Activated naive CD4-positive, alpha-beta T cell treated with anti-CD3 and anti-CD28 coated beads, Interleukin-2, amount 50 U/mL, for 72 hours (primary cell): ENCODE measurements around the gene ARMC3. TPM values are rescaled to one million over a fixed set of nuclear protein-coding genes. Genes with fewer than 3 reads are reported as not detected.
"Not testable (repeated sequence)": the region's sequence is repeated elsewhere in the genome, so short reads cannot be mapped to it uniquely, and the experiment has no call there.

Experiments
- ATAC-seq, 2 donors: fragments of 150-1000 bp; cut with Tn5 transposase; 2 replicates each; pipeline ENCODE4 v1.10.0; 2021; ENCODE audit warnings: mild to moderate bottlenecking in 2 of 2, moderate library complexity in 2 of 2
- DNase-seq, 2 donors: peaks; one replicate each; pipeline ENCODE4 v3.0.0; 2021 to 2022; ENCODE audit warnings: low spot score in 2 of 2
- H3K27ac Mint-ChIP-seq, 2 donors: one replicate each; pipeline ENCODE4 v1.8.0; 2022; ENCODE audit warnings: mild to moderate bottlenecking in 2 of 2, mixed read lengths in 2 of 2
- H3K36me3 Mint-ChIP-seq, 2 donors: one replicate each; pipeline ENCODE4 v1.8.0; 2022; ENCODE audit warnings: mixed read lengths in 2 of 2
- H3K9me3 Mint-ChIP-seq, 2 donors: one replicate each; pipeline ENCODE4 v1.8.0; 2022; ENCODE audit warnings: mixed read lengths in 2 of 2
- total RNA-seq, 2 donors: library from RNA; stranded (reverse); gene quantifications; one replicate each; pipeline ENCODE4 v1.2.3, GENCODE V29; 2022

Gene ARMC3
- total RNA-seq, 2 donors from 2014 or later = not detected

GRCh38 chr10:22911889-22912762, 15.7 kb upstream of the ARMC3 start:
- Mint-ChIP-seq H3K36me3 (peaks cover 24 to 29% of the 10 kb centered on the region in 2 donors), H3K27ac (no peak overlapping the region), H3K9me3 (peaks cover 27% of the 10 kb centered on the region in 2 donors)
- no peak for ATAC-seq
- DNase-seq = no peak

- H3K36me3 Mint-ChIP-seq = peaks cover 18 to 23% of the 10 kb centered on the region in 2 donors
- H3K9me3 Mint-ChIP-seq = peaks cover 19 to 22% of the 10 kb centered on the region in 2 donors
- no peak for DNase-seq
- no peak overlapping the region for H3K27ac Mint-ChIP-seq
- no peak for ATAC-seq
Observed at GRCh38 chr10:22912763-22913384, 15.0 kb upstream of the ARMC3 start.

GRCh38 chr10:22913474-22914092, 14.3 kb upstream of the ARMC3 start:
- ATAC-seq (peak in 1 of 2 donors; percentile 40), DNase-seq (no peak)
- Mint-ChIP-seq H3K27ac (no peak overlapping the region), H3K9me3 (peaks cover 16 to 17% of the 10 kb centered on the region in 2 donors), H3K36me3 (peaks cover 13 to 19% of the 10 kb centered on the region in 2 donors)

- DNase-seq (no peak), ATAC-seq (no peak)
- Mint-ChIP-seq H3K36me3 (peaks cover 0 to 6% of the 10 kb centered on the region in 2 donors), H3K27ac (no peak overlapping the region), H3K9me3 (peaks cover 4 to 13% of the 10 kb centered on the region in 2 donors)
Observed at GRCh38 chr10:22915314-22915713, 12.5 kb upstream of the ARMC3 start.

GRCh38 chr10:22925088-22925487, 2.8 kb upstream of the ARMC3 start:
- ATAC-seq (no peak), DNase-seq (no peak)
- Mint-ChIP-seq H3K9me3 (peaks cover 0 to 8% of the 10 kb centered on the region in 2 donors), H3K36me3 (no peaks in the 10 kb centered on the region), H3K27ac (no peak overlapping the region)

GRCh38 chr10:22927166-22927565, 687 bp upstream of the ARMC3 start:
- DNase-seq (no peak), ATAC-seq (no peak)
- H3K9me3 Mint-ChIP-seq = peaks cover 0 to 2% of the 10 kb centered on the region in 2 donors
- no peaks in the 10 kb centered on the region for H3K36me3 Mint-ChIP-seq
- H3K27ac Mint-ChIP-seq = no peak overlapping the region

GRCh38 chr10:22929053-22929452, 1.2 kb downstream of the ARMC3 start:
- H3K36me3 Mint-ChIP-seq, H3K9me3 Mint-ChIP-seq, DNase-seq, ATAC-seq, H3K27ac Mint-ChIP-seq: not testable (repeated sequence)

GRCh38 chr10:22931948-22932347, 4.1 kb downstream of the ARMC3 start:
- ATAC-seq (no peak), DNase-seq (no peak)
- no peaks in the 10 kb centered on the region for H3K36me3 Mint-ChIP-seq
- no peaks in the 10 kb centered on the region for H3K9me3 Mint-ChIP-seq
- H3K27ac Mint-ChIP-seq = no peak overlapping the region

- no peak overlapping the region for H3K27ac Mint-ChIP-seq
- ATAC-seq = no peak
- DNase-seq = no peak
- H3K36me3 Mint-ChIP-seq = no peaks in the 10 kb centered on the region
- H3K9me3 Mint-ChIP-seq = no peaks in the 10 kb centered on the region
Observed at GRCh38 chr10:22932626-22933370, 4.9 kb downstream of the ARMC3 start.

- Mint-ChIP-seq H3K9me3 (peaks cover 0 to 4% of the 10 kb centered on the region in 2 donors), H3K36me3 (no peaks in the 10 kb centered on the region), H3K27ac (no peak overlapping the region)
- no peak for ATAC-seq
- DNase-seq = no peak
Observed at GRCh38 chr10:22934726-22935125, 6.9 kb downstream of the ARMC3 start.

GRCh38 chr10:22942437-22942836, 14.6 kb downstream of the ARMC3 start:
- DNase-seq (no peak), ATAC-seq (no peak)
- H3K9me3 Mint-ChIP-seq = peaks cover 8 to 17% of the 10 kb centered on the region in 2 donors
- H3K27ac Mint-ChIP-seq = no peak overlapping the region
- H3K36me3 Mint-ChIP-seq = peaks cover 9 to 14% of the 10 kb centered on the region in 2 donors

GRCh38 chr10:22945934-22946673, 18.3 kb downstream of the ARMC3 start:
- Mint-ChIP-seq H3K36me3 (peaks cover 14 to 31% of the 10 kb centered on the region in 2 donors), H3K9me3 (peaks cover 18 to 31% of the 10 kb centered on the region in 2 donors), H3K27ac (peak overlapping the region in 1 of 2 donors; percentile 70)
- ATAC-seq = peak; percentile 36 to 74
- no peak for DNase-seq

GRCh38 chr10:22954970-22955369, 27.1 kb downstream of the ARMC3 start:
- H3K36me3 Mint-ChIP-seq = no peaks in the 10 kb centered on the region
- H3K27ac Mint-ChIP-seq = no peak overlapping the region
- H3K9me3 Mint-ChIP-seq = no peaks in the 10 kb centered on the region
- ATAC-seq = no peak
- DNase-seq = no peak

- DNase-seq (no peak), ATAC-seq (no peak)
- Mint-ChIP-seq H3K27ac (no peak overlapping the region), H3K9me3 (no peaks in the 10 kb centered on the region), H3K36me3 (no peaks in the 10 kb centered on the region)
Observed at GRCh38 chr10:22958338-22958737, 30.5 kb downstream of the ARMC3 start.

GRCh38 chr10:22959292-22959691, 31.4 kb downstream of the ARMC3 start:
- DNase-seq (no peak), ATAC-seq (no peak)
- Mint-ChIP-seq H3K36me3 (no peaks in the 10 kb centered on the region), H3K9me3 (no peaks in the 10 kb centered on the region), H3K27ac (no peak overlapping the region)

- H3K27ac Mint-ChIP-seq = no peak overlapping the region
- H3K9me3 Mint-ChIP-seq = no peaks in the 10 kb centered on the region
- ATAC-seq (no peak), DNase-seq (no peak)
- no peaks in the 10 kb centered on the region for H3K36me3 Mint-ChIP-seq
Observed at GRCh38 chr10:22959950-22960349, 32.1 kb downstream of the ARMC3 start.
